NT2/D1 (cell line): ENCODE data around the gene FLOT1.

Experiments
- SUZ12 ChIP-seq: IDR thresholded peaks from 2 replicates; pipeline ENCODE4 v1.6.1; 2011; ENCODE audit not compliant: insufficient read length, insufficient read depth; ENCODE audit errors: extremely low read depth
- YY1 ChIP-seq: IDR thresholded peaks from 2 replicates; pipeline ENCODE4 v1.6.1; 2011; ENCODE audit not compliant: insufficient read length, insufficient read depth
- ZNF274 ChIP-seq: IDR thresholded peaks from 2 replicates; pipeline ENCODE4 v1.6.1; 2011; ENCODE audit warnings: mild to moderate bottlenecking, low read depth, low read length

- TF ChIP-seq SUZ12 (no peak), ZNF274 (no peak), YY1 (no peak)
These were observed 6.5 kb upstream of the FLOT1 start for GRCh38 chr6:30748851-30749540.
